Suprapubic skin (tissue), 4 donors: Measurements from ENCODE around the gene DPYSL5. TPM values are rescaled to one million over a fixed set of nuclear protein-coding genes. Genes with fewer than 3 reads are reported as not detected.
"Not testable (repeated sequence)": the region's sequence is repeated elsewhere in the genome, so short reads cannot be mapped to it uniquely, and the experiment has no call there.

Experiments used
- DNase-seq, 2 donors: peaks; one replicate each; pipeline ENCODE4 v3.0.0-alpha.2; 2019; ENCODE audit warnings: low spot score in 2 of 2
- H3K27ac ChIP-seq: fragments of 200-600 bp; sonication (generic); one replicate; pipeline ENCODE4 v1.5.1; 2019
- H3K27me3 ChIP-seq: fragments of 200-600 bp; sonication (generic); one replicate; pipeline ENCODE4 v1.5.1; 2019
- H3K36me3 ChIP-seq: fragments of 200-600 bp; sonication (generic); one replicate; pipeline ENCODE4 v1.5.1; 2019
- H3K4me1 ChIP-seq: fragments of 200-600 bp; sonication (generic); one replicate; pipeline ENCODE4 v1.5.1; 2019
- H3K4me3 ChIP-seq: fragments of 200-600 bp; sonication (generic); one replicate; pipeline ENCODE4 v1.5.1; 2019; ENCODE audit warnings: mild to moderate bottlenecking
- H3K9me3 ChIP-seq: fragments of 200-600 bp; sonication (generic); one replicate; pipeline ENCODE4 v1.5.1; 2019
- EP300 ChIP-seq: sonication (generic); formaldehyde crosslinking; IDR thresholded peaks from one replicate; pipeline ENCODE4 v1.6.1; 2017; ENCODE audit warnings: antibody characterized with exemption
- POLR2A ChIP-seq, 2 donors: fragments of 450-650 bp; IDR thresholded peaks; one replicate each; pipeline ENCODE4 v1.6.1; 2017; ENCODE audit warnings: antibody characterized with exemption in 2 of 2, mild to moderate bottlenecking in 2 of 2, moderate library complexity in 2 of 2
- POLR2AphosphoS5 ChIP-seq, 3 donors: sonication (generic); formaldehyde crosslinking; IDR thresholded peaks; one replicate each; pipeline ENCODE4 v1.6.1; 2017; ENCODE audit warnings: antibody characterized with exemption in 3 of 3
- WGBS: methylation state at CpG from one replicate; pipeline ENCODE4 v1.1.5; 2018; 5-methylcytosine and 5-hydroxymethylcytosine counted together
- total RNA-seq, 4 donors: library from RNA; depleted of rRNA; stranded (reverse); fragments of >200 nt; gene quantifications; one replicate each; pipeline ENCODE4 v1.1.0, GENCODE V29; 2016
- TF ChIP-seq, protein P1 (sequence below), 2 donors: fragments of 200-600 bp in 1 of 2; fragments of 450-650 bp in 1 of 2; sonication (generic) in 1 of 2; IDR thresholded peaks; one replicate each; pipeline ENCODE4 v1.5.1; 2016 to 2019; ENCODE audit warnings: antibody characterized with exemption in 2 of 2, mild to moderate bottlenecking in 1 of 2, moderate library complexity in 1 of 2

The DPYSL5 gene
- total RNA-seq, 4 donors from 2014 or later = not detected

DNA sequence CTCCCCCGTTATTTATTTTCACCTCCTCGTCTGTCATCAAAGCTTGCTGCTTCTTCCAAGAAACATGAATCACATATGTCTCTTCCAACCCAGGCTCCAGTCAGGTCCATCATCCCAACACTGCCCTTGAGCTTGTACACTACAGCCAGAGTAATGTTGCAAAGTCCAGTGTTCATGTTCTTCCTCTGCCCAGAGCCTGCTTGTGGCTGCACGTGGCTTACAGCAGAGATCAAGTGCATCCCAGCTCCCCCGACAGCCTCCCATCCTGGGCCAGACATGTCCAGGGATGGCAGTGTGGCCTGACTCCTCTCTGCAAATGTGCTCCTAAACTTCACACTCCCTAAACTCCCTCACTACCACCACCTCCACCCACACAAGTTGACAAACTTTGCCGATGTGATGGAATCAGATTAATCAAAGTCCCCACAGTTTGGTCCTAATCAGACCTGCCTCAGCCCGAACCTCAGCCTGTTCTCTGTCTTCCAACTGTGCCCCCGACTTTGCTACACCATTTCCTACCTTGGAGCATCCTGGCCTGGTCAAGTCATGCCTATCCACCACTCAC is 68.3 kb downstream of the DPYSL5 start:
- H3K4me1 ChIP-seq = peaks cover 5% of the 10 kb centered on the region
- peaks cover 56% of the 10 kb centered on the region for H3K27me3 ChIP-seq
- DNase-seq = no peak
- H3K9me3 ChIP-seq = no peaks in the 10 kb centered on the region
- H3K36me3 ChIP-seq = no peaks in the 10 kb centered on the region
- TF ChIP-seq POLR2AphosphoS5 (IDR thresholded peaks at IDR 0.05) (no peak), POLR2A (IDR thresholded peaks at IDR 0.05) (no peak)
- 90% methylated on average over 7 of the region's 7 CpGs for WGBS
- H3K4me3 ChIP-seq = no peak overlapping the region
- no peak overlapping the region for H3K27ac ChIP-seq

DNA sequence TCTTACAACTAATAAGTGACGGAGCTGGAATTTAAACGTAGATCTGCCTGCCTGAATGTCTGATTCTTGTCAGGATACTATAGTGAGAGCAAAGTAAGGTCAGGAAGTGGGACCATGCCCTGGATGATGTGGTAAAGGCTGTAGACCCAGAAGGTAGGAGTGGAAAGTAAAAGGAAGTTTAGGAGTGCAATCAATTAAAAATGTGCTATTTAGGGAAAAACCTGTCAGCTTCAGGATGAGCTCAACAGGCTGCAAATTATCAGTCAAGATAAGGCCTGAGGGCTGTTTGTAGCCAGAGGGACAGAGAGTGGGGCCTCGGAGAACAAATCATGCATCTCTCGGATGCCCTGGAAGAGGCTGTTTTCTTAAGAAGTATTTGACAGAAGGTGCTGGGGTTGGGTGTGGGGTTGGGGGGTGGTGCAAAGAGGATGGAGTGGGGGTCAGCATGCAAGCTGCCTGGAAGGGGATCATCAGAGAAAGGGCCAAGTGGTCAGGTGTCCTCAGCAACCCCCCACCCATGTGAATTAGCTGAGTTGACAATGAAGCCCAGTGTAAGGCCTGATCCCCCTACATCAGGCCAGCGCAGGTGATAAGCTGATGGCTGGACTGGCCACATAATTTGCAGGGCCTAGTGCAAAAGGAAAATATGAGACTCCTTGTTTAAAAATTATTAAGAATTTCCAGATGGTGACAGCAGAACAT is 69.4 kb downstream of the DPYSL5 start:
- WGBS = 62% methylated on average over 5 of the region's 5 CpGs
- no peak overlapping the region for H3K4me3 ChIP-seq
- H3K4me1 ChIP-seq = peaks cover 2% of the 10 kb centered on the region
- no peak for DNase-seq
- TF ChIP-seq POLR2A (IDR thresholded peaks at IDR 0.05) = no peak
- TF ChIP-seq, protein P1, sequence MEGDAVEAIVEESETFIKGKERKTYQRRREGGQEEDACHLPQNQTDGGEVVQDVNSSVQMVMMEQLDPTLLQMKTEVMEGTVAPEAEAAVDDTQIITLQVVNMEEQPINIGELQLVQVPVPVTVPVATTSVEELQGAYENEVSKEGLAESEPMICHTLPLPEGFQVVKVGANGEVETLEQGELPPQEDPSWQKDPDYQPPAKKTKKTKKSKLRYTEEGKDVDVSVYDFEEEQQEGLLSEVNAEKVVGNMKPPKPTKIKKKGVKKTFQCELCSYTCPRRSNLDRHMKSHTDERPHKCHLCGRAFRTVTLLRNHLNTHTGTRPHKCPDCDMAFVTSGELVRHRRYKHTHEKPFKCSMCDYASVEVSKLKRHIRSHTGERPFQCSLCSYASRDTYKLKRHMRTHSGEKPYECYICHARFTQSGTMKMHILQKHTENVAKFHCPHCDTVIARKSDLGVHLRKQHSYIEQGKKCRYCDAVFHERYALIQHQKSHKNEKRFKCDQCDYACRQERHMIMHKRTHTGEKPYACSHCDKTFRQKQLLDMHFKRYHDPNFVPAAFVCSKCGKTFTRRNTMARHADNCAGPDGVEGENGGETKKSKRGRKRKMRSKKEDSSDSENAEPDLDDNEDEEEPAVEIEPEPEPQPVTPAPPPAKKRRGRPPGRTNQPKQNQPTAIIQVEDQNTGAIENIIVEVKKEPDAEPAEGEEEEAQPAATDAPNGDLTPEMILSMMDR (IDR thresholded peaks at IDR 0.05) = no peak
- no peak for TF ChIP-seq EP300
- TF ChIP-seq POLR2AphosphoS5 (IDR thresholded peaks at IDR 0.05) = no peak
- H3K27me3 ChIP-seq = peaks cover 51% of the 10 kb centered on the region
- no peak overlapping the region for H3K27ac ChIP-seq
- no peaks in the 10 kb centered on the region for H3K36me3 ChIP-seq
- no peaks in the 10 kb centered on the region for H3K9me3 ChIP-seq

DNA sequence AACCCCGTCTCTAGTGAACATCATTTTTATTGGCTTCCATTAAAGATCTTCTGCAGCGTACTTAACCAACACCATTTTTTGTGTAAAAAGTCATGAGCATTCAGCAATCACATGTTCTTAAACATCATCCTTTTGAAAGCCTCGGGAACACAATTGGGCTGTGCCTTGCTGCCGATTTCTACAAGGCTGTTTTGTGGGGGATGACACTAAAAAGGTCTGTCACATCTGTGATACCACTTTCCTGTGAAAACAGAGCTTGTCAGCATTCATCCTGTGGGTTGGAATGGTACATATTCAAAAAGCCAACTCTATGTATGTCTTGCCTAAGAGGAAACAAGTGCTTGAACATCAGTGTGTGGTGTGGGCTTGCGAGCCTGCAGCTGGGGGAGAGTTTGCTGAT is 73.4 kb downstream of the DPYSL5 start:
- TF ChIP-seq POLR2A (IDR thresholded peaks at IDR 0.05) (no peak), EP300 (no peak), POLR2AphosphoS5 (IDR thresholded peaks at IDR 0.05) (no peak)
- TF ChIP-seq, protein P1 (IDR thresholded peaks at IDR 0.05) = no peak
- H3K36me3 ChIP-seq = no peaks in the 10 kb centered on the region
- H3K27ac ChIP-seq = no peak overlapping the region
- H3K9me3 ChIP-seq = no peaks in the 10 kb centered on the region
- peaks cover 26% of the 10 kb centered on the region for H3K27me3 ChIP-seq
- DNase-seq = no peak
- no peak overlapping the region for H3K4me3 ChIP-seq
- H3K4me1 ChIP-seq = no peaks in the 10 kb centered on the region
- 92% methylated on average over 5 of the region's 5 CpGs for WGBS

DNA sequence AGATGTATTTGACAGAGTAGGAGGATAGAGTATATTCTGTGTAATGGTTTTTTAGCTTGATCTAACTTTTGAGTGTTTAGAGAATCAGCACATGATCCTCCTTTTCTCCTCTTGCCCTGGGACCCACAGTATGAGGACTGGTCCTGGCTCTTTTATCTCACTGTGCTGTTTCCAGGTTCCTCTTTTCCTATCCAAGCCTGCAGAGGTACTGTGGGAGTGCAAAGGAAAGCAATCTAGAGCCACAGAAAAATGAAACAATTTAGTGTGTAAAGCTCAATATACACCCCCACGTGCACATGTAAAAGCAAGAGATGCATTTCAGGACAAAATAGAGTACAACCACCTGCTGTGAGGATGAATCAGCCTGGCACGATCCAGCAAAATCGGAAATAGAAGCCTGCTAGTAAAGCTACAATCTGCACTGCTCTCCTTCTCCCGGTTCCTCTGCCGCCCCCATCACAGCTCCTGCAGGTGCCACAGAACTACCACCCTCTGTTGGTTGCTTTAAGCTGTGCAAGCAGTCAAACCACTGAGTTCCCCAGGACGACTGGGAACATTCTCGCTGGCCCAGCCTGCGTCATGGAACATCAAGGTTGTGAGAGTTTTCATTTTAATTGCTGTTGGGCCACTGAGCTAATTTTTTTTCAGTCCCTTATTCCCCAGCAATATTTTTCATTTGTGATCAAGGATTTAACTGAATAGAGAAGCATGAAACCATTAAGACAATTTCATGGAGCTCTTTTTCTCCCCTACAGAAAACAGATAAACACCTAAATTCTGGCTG is 74.7 kb downstream of the DPYSL5 start:
- Histone ChIP-seq H3K27me3 (peaks cover 16% of the 10 kb centered on the region), H3K4me1 (no peaks in the 10 kb centered on the region), H3K9me3 (no peaks in the 10 kb centered on the region), H3K4me3 (no peak overlapping the region), H3K36me3 (no peaks in the 10 kb centered on the region), H3K27ac (no peak overlapping the region)
- no peak for DNase-seq
- TF ChIP-seq, protein P1 (IDR thresholded peaks at IDR 0.05) = peak in 1 of 2 donors; percentile 46
- no peak for TF ChIP-seq POLR2A (IDR thresholded peaks at IDR 0.05)
- TF ChIP-seq POLR2AphosphoS5 (IDR thresholded peaks at IDR 0.05) = no peak
- no peak for TF ChIP-seq EP300
- 18% methylated on average over 8 of the region's 8 CpGs for WGBS

DNA sequence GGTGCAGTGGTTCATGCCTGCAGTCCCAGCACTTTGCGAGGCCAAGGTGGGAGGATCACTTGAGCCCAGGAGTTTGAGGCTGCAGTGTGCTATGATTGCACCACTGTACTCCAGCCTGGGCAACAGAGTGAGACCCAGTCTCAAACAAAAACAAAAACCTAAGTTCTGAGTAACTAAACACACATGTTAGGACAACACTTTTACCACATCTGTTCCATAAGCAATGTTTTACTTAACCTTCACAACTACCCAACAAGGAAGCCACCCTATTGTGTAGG is 75.2 kb downstream of the DPYSL5 start:
- not testable (repeated sequence) for H3K9me3 ChIP-seq, DNase-seq, H3K36me3 ChIP-seq, H3K4me3 ChIP-seq, H3K27ac ChIP-seq, H3K4me1 ChIP-seq
- WGBS = 73% methylated on average over 1 of the region's 1 CpG
- peaks cover 16% of the 10 kb centered on the region for H3K27me3 ChIP-seq

DNA sequence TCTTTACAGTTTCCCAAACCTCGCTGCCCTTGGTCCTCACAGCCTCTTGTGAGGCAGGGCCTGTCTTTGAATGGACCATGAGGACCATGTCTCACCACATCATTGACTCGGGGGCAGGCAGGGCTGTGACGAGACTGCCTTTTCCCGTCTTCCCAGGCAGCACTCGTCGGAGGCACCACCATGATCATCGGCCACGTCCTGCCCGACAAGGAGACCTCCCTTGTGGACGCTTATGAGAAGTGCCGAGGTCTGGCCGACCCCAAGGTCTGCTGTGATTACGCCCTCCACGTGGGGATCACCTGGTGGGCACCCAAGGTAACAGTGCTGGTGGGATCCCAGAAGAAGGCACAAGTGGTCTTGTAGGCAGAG is 76.8 kb downstream of the DPYSL5 start:
- Histone ChIP-seq H3K27ac (no peak overlapping the region), H3K9me3 (no peaks in the 10 kb centered on the region), H3K27me3 (peaks cover 27% of the 10 kb centered on the region), H3K4me3 (no peak overlapping the region), H3K36me3 (no peaks in the 10 kb centered on the region), H3K4me1 (no peaks in the 10 kb centered on the region)
- TF ChIP-seq EP300 (no peak), POLR2A (IDR thresholded peaks at IDR 0.05) (no peak)
- 93% methylated on average over 10 of the region's 14 CpGs for WGBS
- DNase-seq = peak in 1 of 2 donors; percentile 74
